Transverse colon (tissue), 4 donors: ENCODE measurements around the gene ASNSD1. TPM values are rescaled to one million over a fixed set of nuclear protein-coding genes. Genes with fewer than 3 reads are reported as not detected.
A peak's percentile ranks its signal among the peaks of the same experiment; 100 is the strongest.
"Not testable (repeated sequence)": the region's sequence is repeated elsewhere in the genome, so short reads cannot be mapped to it uniquely, and the experiment has no call there.

Experiments
- DNase-seq: peaks from one replicate; pipeline ENCODE4 v3.0.0-alpha.2; 2019
- H3K27ac ChIP-seq, 4 donors: fragments of 200-600 bp; sonication (generic); 2 replicates each; pipeline ENCODE4 v1.5.1; 2016 to 2018; ENCODE audit warnings: inconsistent platforms in 4 of 4
- H3K27me3 ChIP-seq: fragments of 200-600 bp; sonication (generic); 2 replicates; pipeline ENCODE4 v1.5.1; 2017; ENCODE audit warnings: inconsistent platforms
- H3K36me3 ChIP-seq, 4 donors: fragments of 200-600 bp; sonication (generic); 2 replicates each; pipeline ENCODE4 v1.5.1; 2017 to 2019; ENCODE audit warnings: inconsistent platforms in 4 of 4
- H3K4me1 ChIP-seq, 4 donors: fragments of 200-600 bp; sonication (generic); 2 replicates each; pipeline ENCODE4 v1.5.1; 2017 to 2020; ENCODE audit warnings: inconsistent platforms in 4 of 4
- H3K4me3 ChIP-seq, 4 donors: fragments of 200-600 bp; sonication (generic); 1 replicate in 1 of 4; 2 replicates in 3 of 4; pipeline versions ENCODE4 v1.5.1 to v1.6.1; 2017 to 2019; ENCODE audit warnings: inconsistent platforms in 4 of 4
- H3K9me3 ChIP-seq, 2 donors: fragments of 200-600 bp; sonication (generic); 2 replicates each; pipeline ENCODE4 v1.5.1; 2017 to 2019; ENCODE audit warnings: inconsistent platforms in 2 of 2
- CTCF ChIP-seq, 5 experiments: fragments of 200-600 bp in 3 of 5; fragments of 450-650 bp in 2 of 5; sonication (generic) in 3 of 5; IDR thresholded peaks; 1 replicate in 2 of 5; 2 replicates in 3 of 5; pipeline ENCODE4 v1.5.1; 2016 to 2017; ENCODE audit warnings: antibody characterized with exemption in 5 of 5, inconsistent platforms in 3 of 5, mild to moderate bottlenecking in 2 of 5, moderate library complexity in 1 of 5
- EP300 ChIP-seq: sonication (generic); formaldehyde crosslinking; IDR thresholded peaks from one replicate; pipeline ENCODE4 v1.6.1; 2017; ENCODE audit warnings: antibody characterized with exemption, low read depth
- POLR2A ChIP-seq: fragments of 450-650 bp; IDR thresholded peaks from one replicate; pipeline ENCODE4 v1.6.1; 2016; ENCODE audit warnings: antibody characterized with exemption, mild to moderate bottlenecking, moderate library complexity
- POLR2AphosphoS5 ChIP-seq, 3 donors: sonication (generic); formaldehyde crosslinking; IDR thresholded peaks; one replicate each; pipeline ENCODE4 v1.6.1; 2016; ENCODE audit warnings: antibody characterized with exemption in 3 of 3
- WGBS, 2 donors: methylation state at CpG; one replicate each; pipeline ENCODE4 v1.1.5; 2018; ENCODE audit warnings: low coverage in 1 of 2; 5-methylcytosine and 5-hydroxymethylcytosine counted together
- in situ Hi-C, 4 donors: fragments of 200-750 bp; cut with MboI; loops; one replicate each; pipeline versions ENCODE4 v1.15.0 to v1.15.1; 2017; ENCODE audit warnings: low sequenced_read_pairs in 3 of 4, low pct_ligation_motif_present in 1 of 4, low pct_unique_long_range_greater_than_20kb in 1 of 4
- intact Hi-C: fragments of 100-400 bp; cut with DNase I; formaldehyde crosslinking; loops from one replicate; pipeline ENCODE4 v1.15.1; 2023; ENCODE audit warnings: low total_unique reads
- total RNA-seq, 4 donors: library from RNA; depleted of rRNA; stranded (reverse); fragments of >200 nt; gene quantifications; one replicate each; pipeline ENCODE4 v1.1.0, GENCODE V29; 2016

Gene ASNSD1
- total RNA-seq, 4 donors from 2014 or later, result 11.3 to 35.2 (median 20.2) TPM

DNA sequence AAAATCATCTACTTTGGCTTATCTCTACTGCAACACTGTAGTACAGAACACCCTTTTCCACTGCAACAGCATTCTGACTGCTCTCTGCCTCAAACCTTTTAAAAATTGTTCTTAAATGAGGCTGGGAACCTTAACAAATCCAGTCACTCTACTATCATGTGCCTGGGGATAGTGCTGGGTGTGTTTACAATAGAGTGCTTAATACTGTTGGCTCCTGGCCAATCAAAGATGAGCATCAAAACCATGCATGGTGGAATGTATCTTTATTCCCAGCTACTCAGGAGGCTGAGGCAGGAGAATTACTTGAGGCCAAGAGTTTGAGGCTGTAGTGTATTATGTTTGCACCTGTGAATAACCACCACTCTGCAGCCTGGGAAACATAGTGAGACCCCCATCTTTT lies 20.6 kb downstream of the ASNSD1 start:
- intact Hi-C loops (no loop called here), in situ Hi-C loops (no loop called here)
- H3K36me3 ChIP-seq, result no peaks in the 10 kb centered on the region
- H3K4me1 ChIP-seq, result peaks cover 0 to 12% (median 0%) of the 10 kb centered on the region in 4 donors
- H3K4me3 ChIP-seq, result no peak overlapping the region
- no peaks in the 10 kb centered on the region for H3K27me3 ChIP-seq
- H3K27ac ChIP-seq, result no peak overlapping the region
- no peak for TF ChIP-seq POLR2AphosphoS5 (IDR thresholded peaks at IDR 0.05)
- TF ChIP-seq CTCF (IDR thresholded peaks at IDR 0.05), result no peak
- TF ChIP-seq EP300, result no peak
- no peak for TF ChIP-seq POLR2A
- no peaks in the 10 kb centered on the region for H3K9me3 ChIP-seq
- no peak for DNase-seq

GRCh38 chr2:189683348-189683747 lies 22.1 kb downstream of the ASNSD1 start:
- no peak overlapping the region for H3K27ac ChIP-seq
- H3K27me3 ChIP-seq, result no peaks in the 10 kb centered on the region
- DNase-seq, result no peak
- no peak overlapping the region for H3K4me3 ChIP-seq
- peaks cover 0 to 12% (median 0%) of the 10 kb centered on the region in 4 donors for H3K4me1 ChIP-seq
- intact Hi-C loops, result no loop called here
- WGBS, 2 donors, result 40 to 69% methylated on average over 1 of the region's 1 CpG
- TF ChIP-seq POLR2AphosphoS5 (IDR thresholded peaks at IDR 0.05) (no peak), CTCF (IDR thresholded peaks at IDR 0.05) (no peak), EP300 (no peak), POLR2A (no peak)
- no peaks in the 10 kb centered on the region for H3K36me3 ChIP-seq
- no peaks in the 10 kb centered on the region for H3K9me3 ChIP-seq
- in situ Hi-C loops, result no loop called here

DNA sequence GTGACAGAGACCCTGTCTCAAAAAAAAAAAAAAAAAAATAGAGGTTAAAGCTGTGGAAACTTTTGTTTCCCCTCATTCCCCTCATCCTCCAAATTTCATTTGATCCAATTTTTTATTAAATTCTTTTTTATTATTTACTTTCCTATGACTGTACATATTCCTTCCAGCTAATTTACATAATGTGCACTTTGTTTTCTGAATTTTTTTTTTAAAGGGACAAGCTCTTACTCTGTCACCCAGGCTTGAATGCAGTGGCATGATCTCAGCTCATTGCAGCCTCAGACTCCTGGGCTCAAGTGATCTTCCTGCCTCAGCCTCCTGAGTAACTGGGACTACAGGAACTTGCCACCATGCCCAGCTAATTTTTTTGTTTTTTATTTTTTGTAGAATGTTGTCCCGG lies 23.6 kb downstream of the ASNSD1 start:
- Histone ChIP-seq H3K4me1 (peaks cover 0 to 12% (median 0%) of the 10 kb centered on the region in 4 donors), H3K36me3 (peaks cover 0 to 5% (median 0%) of the 10 kb centered on the region in 4 donors), H3K27me3 (no peaks in the 10 kb centered on the region), H3K4me3 (no peak overlapping the region), H3K27ac (no peak overlapping the region), H3K9me3 (no peaks in the 10 kb centered on the region)
- DNase-seq, result no peak
- no peak for TF ChIP-seq EP300
- no peak for TF ChIP-seq CTCF (IDR thresholded peaks at IDR 0.05)
- no peak for TF ChIP-seq POLR2A
- no peak for TF ChIP-seq POLR2AphosphoS5 (IDR thresholded peaks at IDR 0.05)
- 80 to 87% methylated on average over 1 of the region's 1 CpG for WGBS, 2 donors
- intact Hi-C loops, result no loop called here
- in situ Hi-C loops, result no loop called here

DNA sequence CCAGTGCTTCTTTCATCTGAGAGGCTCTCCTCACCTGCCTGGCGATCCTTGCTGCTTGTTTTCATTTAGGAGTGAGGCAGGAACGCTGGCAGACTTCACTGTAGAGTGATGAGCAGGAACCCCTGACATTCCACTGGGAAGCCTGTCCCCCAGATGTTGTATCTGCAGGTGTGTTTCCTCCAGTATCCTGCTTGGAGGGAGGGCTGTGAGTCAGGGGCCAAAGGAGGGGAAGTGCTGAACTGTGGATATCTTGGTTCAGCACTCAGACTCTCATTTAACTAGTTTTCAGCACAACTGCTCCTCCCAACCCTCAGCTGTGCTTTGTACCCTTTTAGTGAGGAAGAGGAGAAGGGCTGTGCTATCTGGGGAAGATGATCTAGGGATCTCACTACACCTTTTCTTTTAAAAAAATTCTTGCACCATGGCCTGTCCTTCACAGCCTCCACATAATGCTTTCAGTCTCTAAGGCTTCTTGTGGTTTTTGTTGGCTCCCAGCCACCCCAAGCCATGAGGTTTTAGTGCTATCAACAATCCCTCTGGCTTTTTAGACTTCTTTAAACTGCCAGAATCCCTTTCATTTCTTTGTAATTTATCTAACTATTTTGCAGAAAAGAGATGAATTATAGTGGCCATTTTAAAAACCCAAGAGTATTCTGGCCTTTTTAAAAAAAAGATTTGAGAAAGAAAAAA lies 24.4 kb downstream of the ASNSD1 start:
- 78% methylated on average over 2 of the region's 2 CpGs; no CpG with 5 or more reads in 1 of the 2 donors for WGBS, 2 donors
- H3K36me3 ChIP-seq, result peaks cover 0 to 6% (median 0%) of the 10 kb centered on the region in 4 donors
- peaks cover 0 to 12% (median 0%) of the 10 kb centered on the region in 4 donors for H3K4me1 ChIP-seq
- intact Hi-C loops (no loop called here), in situ Hi-C loops (no loop called here)
- H3K4me3 ChIP-seq, result no peak overlapping the region
- H3K27me3 ChIP-seq, result no peaks in the 10 kb centered on the region
- TF ChIP-seq POLR2AphosphoS5 (IDR thresholded peaks at IDR 0.05), result no peak
- no peak for TF ChIP-seq POLR2A
- no peak for TF ChIP-seq CTCF (IDR thresholded peaks at IDR 0.05)
- no peak for TF ChIP-seq EP300
- no peak overlapping the region for H3K27ac ChIP-seq
- peak; percentile 23 for DNase-seq
- H3K9me3 ChIP-seq, result no peaks in the 10 kb centered on the region

DNA sequence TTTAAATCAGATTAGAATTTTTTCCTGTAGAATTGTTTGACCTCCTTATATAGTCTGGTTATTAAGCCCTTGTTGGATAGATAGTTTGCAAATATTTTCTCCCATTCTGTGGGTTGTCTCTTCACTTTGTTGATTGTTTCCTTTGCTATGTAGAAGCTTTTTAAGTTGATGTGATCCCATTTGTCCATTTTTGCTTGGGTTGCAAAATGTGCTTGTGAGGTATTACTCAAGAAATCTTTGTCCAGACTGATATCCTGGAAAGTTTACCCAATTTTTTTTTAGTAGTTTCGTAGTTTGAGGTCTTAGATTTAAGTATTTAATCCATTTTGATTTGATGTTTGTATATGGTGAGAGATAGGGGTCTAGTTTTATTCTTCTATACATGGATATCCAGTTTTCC lies 26.5 kb downstream of the ASNSD1 start:
- H3K27ac ChIP-seq, H3K27me3 ChIP-seq, H3K4me1 ChIP-seq, in situ Hi-C loops, H3K36me3 ChIP-seq, DNase-seq, H3K4me3 ChIP-seq, H3K9me3 ChIP-seq, intact Hi-C loops: not testable (repeated sequence)
- 93 to 100% methylated on average over 1 of the region's 1 CpG for WGBS, 2 donors
